Measurements from ENCODE around the gene LRRC8C. TPM values are rescaled to one million over a fixed set of nuclear protein-coding genes. Genes with fewer than 3 reads are reported as not detected.

LRRC8C gene
- total and polyA plus RNA-seq, 2 of the 8 experiments (the other 6 are each of a cell fraction or from before 2014, with no cell fraction given), result 1.1 to 2.1 TPM

DNA sequence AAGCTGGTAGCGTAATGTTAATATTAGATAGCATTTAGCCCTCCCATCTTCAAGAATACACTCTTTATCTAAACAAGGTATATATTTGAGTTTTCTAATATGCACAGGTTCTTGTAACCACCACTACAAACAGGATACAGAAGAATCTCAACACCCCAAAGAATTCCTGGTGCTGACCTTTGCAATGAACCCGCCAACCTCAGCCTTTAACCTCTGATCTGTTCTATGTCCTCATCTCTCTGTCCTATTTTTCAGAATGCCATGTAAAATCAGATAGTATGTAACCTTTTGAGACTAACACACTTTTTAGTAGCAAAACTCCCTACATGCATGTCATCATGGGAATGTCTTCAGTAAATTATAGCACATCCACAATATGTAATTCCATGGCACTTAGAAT is 71.1 kb downstream of the LRRC8C start:
- H3K79me1 ChIP-seq (ENCODE audit: low read depth, low read length), result no peaks in the 10 kb centered on the region
- H4K5ac ChIP-seq (ENCODE audit: insufficient read length, low read depth, low read length), result no peak overlapping the region
- no peaks in the 10 kb centered on the region for H4K20me1 ChIP-seq (replicated peaks in 1 of 2; ENCODE audit: control insufficient read depth in 1 of 2, insufficient read depth in 2 of 2, low read length in 2 of 2)
- H3K4me2 ChIP-seq (ENCODE audit: insufficient read depth in 1 of 2, low read depth in 2 of 2, low read length in 2 of 2), result no peak overlapping the region
- H3K79me2 ChIP-seq (ENCODE audit: control insufficient read depth in 1 of 2, insufficient read depth in 2 of 2, low read length in 2 of 2), result no peaks in the 10 kb centered on the region
- no peaks in the 10 kb centered on the region for H3K27me3 ChIP-seq (replicated peaks in 1 of 4; ENCODE audit: control insufficient read depth in 3 of 4, extremely low read depth in 1 of 4, insufficient read depth in 3 of 4, low read length in 3 of 4)
- no peak overlapping the region for H3K9ac ChIP-seq (replicated peaks in 1 of 4; ENCODE audit: extremely low read depth in 1 of 4, low read depth in 3 of 4, low read length in 3 of 4)
- H2BK5ac ChIP-seq (ENCODE audit: low read depth, low read length), result no peak overlapping the region
- no peak overlapping the region for H2BK20ac ChIP-seq (ENCODE audit: low read length)
- H3K36me3 ChIP-seq (ENCODE audit: control insufficient read depth in 2 of 4, insufficient read depth in 4 of 4, low read length in 3 of 4), result no peaks in the 10 kb centered on the region
- POLR2A ChIA-PET (ENCODE audit: partially characterized antibody), result no interaction called here
- H2BK120ac ChIP-seq (replicated peaks; ENCODE audit: low read depth, low read length), result no peak overlapping the region
- no peak overlapping the region for H4K91ac ChIP-seq (replicated peaks; ENCODE audit: insufficient read length, low read length)
- WGBS, 2 experiments (ENCODE audit: extremely low coverage in 1 of 2, insufficient coverage in 1 of 2, insufficient read length in 1 of 2, insufficient replicate concordance in 2 of 2, low coverage in 1 of 2, low lambda C conversion rate in 2 of 2, missing lambda C conversion rate in 1 of 2), result 94% methylated on average over 2 of the region's 2 CpGs; no CpG with 5 or more reads in 1 of the 2 experiments
- H2BK12ac ChIP-seq (ENCODE audit: low read depth, low read length), result no peak overlapping the region
- no peak overlapping the region for H3K23ac ChIP-seq (ENCODE audit: insufficient read length)
- no peaks in the 10 kb centered on the region for H3K23me2 ChIP-seq (ENCODE audit: low read depth, low read length)
- peaks cover 0 to 1% (median 0%) of the 10 kb centered on the region in 4 experiments; a peak in 1 of 7 replicates for H3K4me1 ChIP-seq (replicated peaks in 1 of 4; ENCODE audit: control insufficient read depth in 3 of 4, insufficient read depth in 4 of 4, low read length in 3 of 4)
- no peak overlapping the region for H3K4ac ChIP-seq (replicated peaks; ENCODE audit: insufficient read length, low read depth, low read length)
- no peak overlapping the region for H3K27ac ChIP-seq (ENCODE audit: low read depth, low read length)
- H2AK5ac ChIP-seq (ENCODE audit: low read depth, low read length), result no peak overlapping the region
- CTCF ChIA-PET (ENCODE audit: partially characterized antibody), result no interaction called here
- H4K8ac ChIP-seq (ENCODE audit: extremely low read depth, insufficient read depth, low read length), result no peak overlapping the region
- TF ChIP-seq POLR2AphosphoS5 (IDR thresholded peaks at IDR 0.05; ENCODE audit: low read depth, low read length) (no peak), POU5F1 (IDR thresholded peaks at IDR 0.05; ENCODE audit: low read depth, low read length) (no peak), TEAD4 (IDR thresholded peaks at IDR 0.05; ENCODE audit: low read depth, low read length) (no peak), CBX5 (IDR thresholded peaks at IDR 0.05; ENCODE audit: low read depth, low read length) (no peak), SP2 (IDR thresholded peaks at IDR 0.05; ENCODE audit: low read length) (no peak), HDAC2 (IDR thresholded peaks at IDR 0.05; ENCODE audit: borderline replicate concordance in 1 of 2, low read depth in 2 of 2, low read length in 2 of 2) (no peak), SRF (IDR thresholded peaks at IDR 0.05; ENCODE audit: low read depth, low read length) (no peak), BCL11A (IDR thresholded peaks at IDR 0.05; ENCODE audit: low read depth in 2 of 2, low read length in 2 of 2) (no peak)
- TF ChIP-seq, protein P1, sequence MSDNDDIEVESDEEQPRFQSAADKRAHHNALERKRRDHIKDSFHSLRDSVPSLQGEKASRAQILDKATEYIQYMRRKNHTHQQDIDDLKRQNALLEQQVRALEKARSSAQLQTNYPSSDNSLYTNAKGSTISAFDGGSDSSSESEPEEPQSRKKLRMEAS (IDR thresholded peaks at IDR 0.05), result no peak
- no peaks in the 10 kb centered on the region for H3K9me3 ChIP-seq (ENCODE audit: insufficient read depth in 2 of 2, low read depth in 1 of 2, low read length in 1 of 2)
- H2BK15ac ChIP-seq (ENCODE audit: low read length), result no peak overlapping the region
- no peak overlapping the region for H3K4me3 ChIP-seq (ENCODE audit: extremely low read depth in 1 of 4, insufficient read depth in 2 of 4, low read depth in 3 of 4, low read length in 4 of 4)
- H3K18ac ChIP-seq (ENCODE audit: extremely low read depth, low read length), result no peak overlapping the region
- no peak overlapping the region for H2AFZ ChIP-seq (ENCODE audit: low read length)
- H3K14ac ChIP-seq (ENCODE audit: insufficient read length), result no peak overlapping the region
- no peak overlapping the region for H3K56ac ChIP-seq (replicated peaks; ENCODE audit: insufficient read length, low read depth, low read length)
- FAIRE-seq (no peak), DNase-seq (ENCODE audit: low read depth in 1 of 2, low spot score in 2 of 2) (no peak)

Measured in H1 (cell line).